Kidney (tissue), 14 donors: ENCODE data around the gene CRK. TPM values are rescaled to one million over a fixed set of nuclear protein-coding genes. Genes with fewer than 3 reads are reported as not detected.

Experiments used
- DNase-seq, 5 donors: peaks; one replicate each; pipeline ENCODE4 v3.0.0-alpha.2; 2013 to 2020
- FAIRE-seq: peaks from 2 replicates; lab custom pipeline; 2012; peaks lifted over from hg19 to GRCh38; lab: Jason Lieb, UNC
- H3K27ac ChIP-seq, 2 donors: one replicate each; pipeline ENCODE4 v1.7.0; 2013; ENCODE audit warnings: low read depth in 2 of 2, low read length in 2 of 2, inconsistent platforms in 1 of 2
- H3K27me3 ChIP-seq: one replicate; pipeline ENCODE4 v1.7.1; 2013; ENCODE audit warnings: low read length, inconsistent platforms; ENCODE audit not compliant: control insufficient read depth, insufficient read depth
- H3K36me3 ChIP-seq, 3 donors: one replicate each; pipeline versions ENCODE4 v1.7.0 to v1.7.1; 2013; ENCODE audit warnings: low read length in 3 of 3, control low read depth in 1 of 3, inconsistent platforms in 1 of 3; ENCODE audit not compliant: insufficient read depth in 3 of 3, control insufficient read depth in 2 of 3
- H3K4me1 ChIP-seq, 3 donors: one replicate each; pipeline versions ENCODE4 v1.7.0 to v1.7.1; 2013; ENCODE audit warnings: low read length in 3 of 3, inconsistent platforms in 1 of 3, low read depth in 1 of 3; ENCODE audit not compliant: control insufficient read depth in 2 of 3, insufficient read depth in 2 of 3
- H3K4me3 ChIP-seq, 3 donors: one replicate each; pipeline versions ENCODE4 v1.7.0 to v1.8.1; 2013; ENCODE audit warnings: low read length in 3 of 3, control low read depth in 1 of 3, inconsistent platforms in 1 of 3
- H3K9ac ChIP-seq, 3 donors: one replicate each; pipeline versions ENCODE4 v1.7.0 to v1.7.1; 2013; ENCODE audit warnings: low read length in 3 of 3, control low read depth in 1 of 3, inconsistent platforms in 1 of 3
- H3K9me3 ChIP-seq, 3 donors: one replicate each; pipeline versions ENCODE4 v1.7.0 to v1.7.1; 2013; ENCODE audit warnings: low read length in 3 of 3, control low read depth in 1 of 3, inconsistent platforms in 1 of 3; ENCODE audit not compliant: control insufficient read depth in 2 of 3, insufficient read depth in 1 of 3
- CTCF ChIP-seq: IDR thresholded peaks from 3 replicates; pipeline ENCODE4 v1.5.1; 2012; ENCODE audit warnings: mild to moderate bottlenecking, moderate library complexity, borderline replicate concordance; ENCODE audit not compliant: insufficient read depth; ENCODE audit errors: extremely low read depth
- intact Hi-C: fragments of 100-400 bp; cut with DNase I; formaldehyde crosslinking; loops from one replicate; pipeline ENCODE4 v1.11.1; 2022
- polyA plus RNA-seq: library from polyadenylated mRNA; stranded (reverse); fragments of 350-450 nt; fragmentation: Illumina TruSeq; extraction: RNeasy Lipid Tissue Mini Kit (QIAGEN cat#74804); gene quantifications from one replicate; pipeline ENCODE4 v1.2.3, GENCODE V29; 2014; ENCODE audit warnings: low read depth, low replicate concordance; ENCODE audit not compliant: insufficient read depth
- total RNA-seq: library from RNA; stranded (reverse); fragmentation: NEBNext Ultra II Directional; extraction: Animal tissue kit (Norgen Biotek cat#: 25700); gene quantifications from one replicate; pipeline ENCODE4 v1.2.1, GENCODE V29; 2021
- donor health status: control.
- donor health status: control.
- donor health status: control.
- donor health status: control.
- donor health status: control.
- donor health status: DM: yes; HTN: yes; CAD: no.
- donor health status: Normal renal cell carcinoma (clear cell type).

Gene CRK
- total and polyA plus RNA-seq, 2 donors from 2014 or later: 26.8 to 61.3 TPM

GRCh38 chr17:1435326-1435725, 20.7 kb downstream of the CRK start:
- Histone ChIP-seq H3K27ac (no peak overlapping the region), H3K4me1 (no peaks in the 10 kb centered on the region), H3K9ac (no peak overlapping the region), H3K9me3 (no peaks in the 10 kb centered on the region), H3K4me3 (no peak overlapping the region), H3K36me3 (peaks cover 0 to 19% (median 19%) of the 10 kb centered on the region in 3 donors), H3K27me3 (no peaks in the 10 kb centered on the region)
- TF ChIP-seq CTCF: no peak
- intact Hi-C loops: no loop called here
- no peak for FAIRE-seq
- no peak for DNase-seq

GRCh38 chr17:1434150-1434549, 21.9 kb downstream of the CRK start:
- DNase-seq (no peak), FAIRE-seq (no peak)
- intact Hi-C loops: no loop called here
- no peak overlapping the region for H3K4me3 ChIP-seq
- no peaks in the 10 kb centered on the region for H3K27me3 ChIP-seq
- no peak overlapping the region for H3K27ac ChIP-seq
- no peaks in the 10 kb centered on the region for H3K4me1 ChIP-seq
- H3K9me3 ChIP-seq: no peaks in the 10 kb centered on the region
- no peak overlapping the region for H3K9ac ChIP-seq
- peaks cover 0 to 25% (median 19%) of the 10 kb centered on the region in 3 donors for H3K36me3 ChIP-seq
- no peak for TF ChIP-seq CTCF

GRCh38 chr17:1431631-1432104, 24.4 kb downstream of the CRK start:
- Histone ChIP-seq H3K36me3 (peaks cover 0 to 25% (median 19%) of the 10 kb centered on the region in 3 donors), H3K27ac (no peak overlapping the region), H3K9me3 (no peaks in the 10 kb centered on the region), H3K4me1 (no peaks in the 10 kb centered on the region), H3K27me3 (no peaks in the 10 kb centered on the region), H3K4me3 (no peak overlapping the region), H3K9ac (no peak overlapping the region)
- TF ChIP-seq CTCF: no peak
- intact Hi-C loops: no loop called here
- DNase-seq (no peak), FAIRE-seq (no peak)

GRCh38 chr17:1423456-1424135, 32.4 kb downstream of the CRK start:
- H3K9me3 ChIP-seq: no peaks in the 10 kb centered on the region
- FAIRE-seq: no peak
- H3K9ac ChIP-seq: no peak overlapping the region
- no peaks in the 10 kb centered on the region for H3K27me3 ChIP-seq
- intact Hi-C loops: no loop called here
- H3K4me1 ChIP-seq: peaks cover 0 to 8% (median 6%) of the 10 kb centered on the region in 3 donors
- peak overlapping the region in 1 of 2 donors; percentile 38 for H3K27ac ChIP-seq
- DNase-seq: peak in 2 of 5 donors; percentile 40 to 57
- no peak overlapping the region for H3K4me3 ChIP-seq
- no peak for TF ChIP-seq CTCF
- peaks cover 4 to 20% (median 5%) of the 10 kb centered on the region in 3 donors for H3K36me3 ChIP-seq
